ENCODE data around the gene HDAC9. TPM values are rescaled to one million over a fixed set of nuclear protein-coding genes. Genes with fewer than 3 reads are reported as not detected.

HDAC9 gene
- polyA plus RNA-seq, 3 donors = 41.7 to 51.2 (median 44.2) TPM

DNA sequence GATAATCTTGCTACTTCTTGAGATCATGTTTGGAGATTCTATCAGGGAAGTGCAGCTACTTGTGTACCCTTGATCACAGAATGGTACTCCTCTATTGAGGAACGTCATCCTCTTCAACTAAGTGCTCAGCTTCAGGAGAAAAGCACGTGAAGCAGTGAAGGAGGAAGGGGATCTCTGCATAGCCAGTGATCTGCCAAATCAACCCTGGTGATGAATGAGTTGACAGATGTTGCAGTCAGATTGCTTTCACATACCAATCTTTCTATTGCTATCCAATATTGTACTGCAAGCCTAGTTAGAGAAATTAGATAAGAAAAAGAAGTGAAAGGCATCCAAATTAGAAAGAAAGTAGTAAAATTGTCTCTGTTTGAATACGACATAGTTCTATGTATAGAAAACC is 312.5 kb downstream of the HDAC9 start:
- DNase-seq = no peak
- no peak overlapping the region for H3K4me2 ChIP-seq (replicated peaks; ENCODE audit: extremely low read depth, low read length, poor library complexity, severe bottlenecking)
- no peaks in the 10 kb centered on the region for H4K20me1 ChIP-seq (ENCODE audit: insufficient read depth, low read length)
- no peak overlapping the region for H3K27ac Mint-ChIP-seq
- H3K27me3 ChIP-seq (ENCODE audit: control insufficient read depth in 2 of 2, insufficient read depth in 2 of 2, low read length in 2 of 2) = no peaks in the 10 kb centered on the region
- intact Hi-C loops (cut with micrococcal nuclease) = no loop called here
- no peaks in the 10 kb centered on the region for H3K4me1 ChIP-seq (ENCODE audit: control insufficient read depth in 1 of 2, insufficient read depth in 2 of 2, low read length in 2 of 2)
- H3K9ac ChIP-seq (ENCODE audit: insufficient read depth, low read length, poor library complexity, severe bottlenecking) = no peak overlapping the region
- no peaks in the 10 kb centered on the region for H3K36me3 ChIP-seq (replicated peaks in 1 of 2; ENCODE audit: control insufficient read depth in 1 of 2, insufficient read depth in 2 of 2, low read length in 2 of 2)
- H3K4me1 Mint-ChIP-seq = no peaks in the 10 kb centered on the region
- peaks cover 3 to 14% (median 8%) of the 10 kb centered on the region in 7 donors for H3K9me3 Mint-ChIP-seq
- no CpG with 5 or more reads among the region's 3 CpGs for WGBS (ENCODE audit: insufficient coverage)
- H3K9me3 ChIP-seq (replicated peaks in 1 of 2; ENCODE audit: control insufficient read depth in 1 of 2, insufficient read depth in 1 of 2, low read length in 2 of 2) = peaks cover 0 to 3% of the 10 kb centered on the region in 2 donors
- TF ChIP-seq, protein P1, sequence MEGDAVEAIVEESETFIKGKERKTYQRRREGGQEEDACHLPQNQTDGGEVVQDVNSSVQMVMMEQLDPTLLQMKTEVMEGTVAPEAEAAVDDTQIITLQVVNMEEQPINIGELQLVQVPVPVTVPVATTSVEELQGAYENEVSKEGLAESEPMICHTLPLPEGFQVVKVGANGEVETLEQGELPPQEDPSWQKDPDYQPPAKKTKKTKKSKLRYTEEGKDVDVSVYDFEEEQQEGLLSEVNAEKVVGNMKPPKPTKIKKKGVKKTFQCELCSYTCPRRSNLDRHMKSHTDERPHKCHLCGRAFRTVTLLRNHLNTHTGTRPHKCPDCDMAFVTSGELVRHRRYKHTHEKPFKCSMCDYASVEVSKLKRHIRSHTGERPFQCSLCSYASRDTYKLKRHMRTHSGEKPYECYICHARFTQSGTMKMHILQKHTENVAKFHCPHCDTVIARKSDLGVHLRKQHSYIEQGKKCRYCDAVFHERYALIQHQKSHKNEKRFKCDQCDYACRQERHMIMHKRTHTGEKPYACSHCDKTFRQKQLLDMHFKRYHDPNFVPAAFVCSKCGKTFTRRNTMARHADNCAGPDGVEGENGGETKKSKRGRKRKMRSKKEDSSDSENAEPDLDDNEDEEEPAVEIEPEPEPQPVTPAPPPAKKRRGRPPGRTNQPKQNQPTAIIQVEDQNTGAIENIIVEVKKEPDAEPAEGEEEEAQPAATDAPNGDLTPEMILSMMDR (IDR thresholded peaks at IDR 0.05) = no peak
- H3K36me3 Mint-ChIP-seq = no peaks in the 10 kb centered on the region
- H3K4me3 ChIP-seq (replicated peaks in 1 of 3; ENCODE audit: low read depth in 2 of 3, low read length in 3 of 3) = no peak overlapping the region
- H3K27me3 Mint-ChIP-seq (ENCODE audit: low read depth in 3 of 3) = peaks cover 0 to 1% (median 0%) of the 10 kb centered on the region in 3 donors
- no peak overlapping the region for H3K4me3 Mint-ChIP-seq
- no peak overlapping the region for H3K27ac ChIP-seq (ENCODE audit: low read depth in 1 of 2, low read length in 2 of 2)
- H3K79me2 ChIP-seq (ENCODE audit: insufficient read depth, low read length) = no peaks in the 10 kb centered on the region
- H2AFZ ChIP-seq (ENCODE audit: insufficient read depth, low read depth, low read length, poor library complexity, severe bottlenecking) = no peak overlapping the region

DNA sequence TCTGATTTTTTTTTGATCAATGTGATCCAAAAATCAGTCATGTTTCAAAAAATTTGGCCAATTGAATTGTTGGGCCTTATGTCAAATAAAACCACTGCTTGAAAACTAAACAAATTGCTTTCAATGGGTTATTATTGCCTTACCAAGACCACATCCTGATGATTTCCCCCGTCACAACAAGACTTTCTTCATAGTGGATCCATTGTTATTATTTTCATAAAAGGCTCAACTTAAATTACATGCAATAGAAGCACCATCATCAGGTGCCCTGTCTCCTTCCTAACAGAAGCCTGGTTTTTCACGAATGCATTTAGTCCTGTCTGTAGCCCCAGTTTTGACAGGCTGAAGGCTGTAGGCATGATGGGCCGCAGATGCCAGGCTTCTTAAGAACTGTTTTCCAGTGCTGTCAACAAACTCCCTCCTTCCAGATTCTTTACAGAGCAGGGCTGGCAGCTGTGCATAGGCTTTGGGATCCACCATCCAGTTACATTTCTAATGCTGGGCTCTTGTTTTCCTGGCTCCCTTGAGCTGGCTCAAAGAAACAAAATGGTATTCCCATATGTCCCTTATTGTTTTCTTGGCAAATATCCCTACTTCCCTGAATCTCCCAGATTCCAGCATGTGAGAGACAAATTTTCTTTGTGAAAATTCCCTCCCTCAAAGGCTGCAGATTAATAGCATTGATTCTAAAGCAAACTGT is 319.9 kb downstream of the HDAC9 start:
- H3K9me3 Mint-ChIP-seq = peaks cover 3 to 12% (median 7%) of the 10 kb centered on the region in 7 donors
- intact Hi-C loops (cut with micrococcal nuclease) = no loop called here
- Histone ChIP-seq H3K27me3 (ENCODE audit: control insufficient read depth in 2 of 2, insufficient read depth in 2 of 2, low read length in 2 of 2) (no peaks in the 10 kb centered on the region), H3K4me3 (replicated peaks in 1 of 3; ENCODE audit: low read depth in 2 of 3, low read length in 3 of 3) (no peak overlapping the region), H3K79me2 (ENCODE audit: insufficient read depth, low read length) (no peaks in the 10 kb centered on the region), H3K9me3 (replicated peaks in 1 of 2; ENCODE audit: control insufficient read depth in 1 of 2, insufficient read depth in 1 of 2, low read length in 2 of 2) (peaks cover 3 to 15% of the 10 kb centered on the region in 2 donors), H2AFZ (ENCODE audit: insufficient read depth, low read depth, low read length, poor library complexity, severe bottlenecking) (no peak overlapping the region), H3K36me3 (replicated peaks in 1 of 2; ENCODE audit: control insufficient read depth in 1 of 2, insufficient read depth in 2 of 2, low read length in 2 of 2) (no peaks in the 10 kb centered on the region), H3K9ac (ENCODE audit: insufficient read depth, low read length, poor library complexity, severe bottlenecking) (no peak overlapping the region), H3K27ac (ENCODE audit: low read depth in 1 of 2, low read length in 2 of 2) (no peak overlapping the region), H3K4me1 (ENCODE audit: control insufficient read depth in 1 of 2, insufficient read depth in 2 of 2, low read length in 2 of 2) (no peaks in the 10 kb centered on the region), H4K20me1 (ENCODE audit: insufficient read depth, low read length) (no peaks in the 10 kb centered on the region), H3K4me2 (replicated peaks; ENCODE audit: extremely low read depth, low read length, poor library complexity, severe bottlenecking) (no peak overlapping the region)
- no peak for DNase-seq
- peaks cover 0 to 1% (median 0%) of the 10 kb centered on the region in 3 donors for H3K27me3 Mint-ChIP-seq (ENCODE audit: low read depth in 3 of 3)
- peak overlapping the region in 1 of 7 donors; percentile 9 for H3K27ac Mint-ChIP-seq
- WGBS (ENCODE audit: insufficient coverage) = 94% methylated on average over 2 of the region's 3 CpGs
- TF ChIP-seq, protein P1 (IDR thresholded peaks at IDR 0.05) = no peak
- no peaks in the 10 kb centered on the region for H3K36me3 Mint-ChIP-seq
- no peaks in the 10 kb centered on the region for H3K4me1 Mint-ChIP-seq
- H3K4me3 Mint-ChIP-seq = no peak overlapping the region
